Spinal cord (tissue), 10 donors: ENCODE data around the gene TMEM98. TPM values are rescaled to one million over a fixed set of nuclear protein-coding genes. Genes with fewer than 3 reads are reported as not detected.
A peak's percentile ranks its signal among the peaks of the same experiment; 100 is the strongest.
"Not testable (repeated sequence)": the region's sequence is repeated elsewhere in the genome, so short reads cannot be mapped to it uniquely, and the experiment has no call there.

ENCODE experiments used
- DNase-seq, 6 donors: peaks; one replicate each; pipeline versions ENCODE4 v3.0.0 to v3.0.0-alpha.2; 2013 to 2015; ENCODE audit warnings: low spot score in 6 of 6, low read depth in 4 of 6
- H3K27ac ChIP-seq: one replicate; pipeline ENCODE4 v1.5.1; 2013; ENCODE audit warnings: low read depth, low read length, control low read depth
- H3K27me3 ChIP-seq: one replicate; pipeline ENCODE4 v1.6.1; 2013; ENCODE audit warnings: low read length; ENCODE audit not compliant: control insufficient read depth, insufficient read depth
- H3K36me3 ChIP-seq: one replicate; pipeline ENCODE4 v1.6.1; 2013; ENCODE audit warnings: low read length; ENCODE audit not compliant: control insufficient read depth, insufficient read depth
- H3K4me1 ChIP-seq: one replicate; pipeline ENCODE4 v1.6.1; 2013; ENCODE audit warnings: low read length; ENCODE audit not compliant: control insufficient read depth, insufficient read depth
- H3K4me3 ChIP-seq: one replicate; pipeline ENCODE4 v1.5.1; 2013; ENCODE audit warnings: low read depth, low read length, control low read depth
- H3K9me3 ChIP-seq: one replicate; pipeline ENCODE4 v1.6.1; 2013; ENCODE audit warnings: low read length; ENCODE audit not compliant: control insufficient read depth, insufficient read depth
- WGBS: methylation state at CpG from one replicate; pipeline ENCODE4 v1.1.5; 2013; ENCODE audit warnings: missing lambda C conversion rate; ENCODE audit not compliant: insufficient coverage; 5-methylcytosine and 5-hydroxymethylcytosine counted together
- polyA plus RNA-seq, 2 donors: library from polyadenylated mRNA; unstranded; fragments of 120-200 nt; gene quantifications; one replicate each; pipeline ENCODE4 v1.2.1, GENCODE V29; 2013; ENCODE audit not compliant: insufficient read length in 2 of 2
- total RNA-seq, 2 donors: library from RNA; depleted of rRNA in 1 of 2; stranded (reverse); fragments of 120-200 nt in 1 of 2; fragments of >200 nt in 1 of 2; gene quantifications; one replicate each; pipeline versions ENCODE4 v1.2.3 to v1.2.4, GENCODE V29; 2013 to 2014
- donor health status: healthy.

The TMEM98 gene
- total and polyA plus RNA-seq, 4 donors = 62.7 to 102 (median 79.4) TPM

- H3K36me3 ChIP-seq = no peaks in the 10 kb centered on the region
- H3K4me1 ChIP-seq = peaks cover 16% of the 10 kb centered on the region
- WGBS = 89% methylated on average over 4 of the region's 5 CpGs
- no peak for DNase-seq
- no peaks in the 10 kb centered on the region for H3K9me3 ChIP-seq
- H3K27ac ChIP-seq = no peak overlapping the region
- no peak overlapping the region for H3K4me3 ChIP-seq
- no peaks in the 10 kb centered on the region for H3K27me3 ChIP-seq
These were observed 1.8 kb upstream of the TMEM98 start for GRCh38 chr17:32926183-32926582.

- H3K9me3 ChIP-seq, DNase-seq, H3K4me3 ChIP-seq, H3K27ac ChIP-seq, H3K27me3 ChIP-seq, H3K36me3 ChIP-seq: not testable (repeated sequence)
- peaks cover 16% of the 10 kb centered on the region for H3K4me1 ChIP-seq
- WGBS = 100% methylated on average over 3 of the region's 8 CpGs
These were observed 1.2 kb upstream of the TMEM98 start for GRCh38 chr17:32926789-32927188.

- 34% methylated on average over 9 of the region's 11 CpGs for WGBS
- Histone ChIP-seq H3K27me3 (no peaks in the 10 kb centered on the region), H3K9me3 (no peaks in the 10 kb centered on the region), H3K36me3 (peaks cover 6% of the 10 kb centered on the region), H3K4me3 (peak overlapping the region; percentile 24), H3K4me1 (peaks cover 16% of the 10 kb centered on the region), H3K27ac (no peak overlapping the region)
- peak in 1 of 6 donors; percentile 11 for DNase-seq
These were observed 691 bp upstream of the TMEM98 start for GRCh38 chr17:32927201-32927723.

GRCh38 chr17:32928586-32929535 lies 908 bp downstream of the TMEM98 start:
- Histone ChIP-seq H3K4me3 (peak overlapping the region; percentile 52), H3K27me3 (no peaks in the 10 kb centered on the region), H3K36me3 (peaks cover 12% of the 10 kb centered on the region), H3K9me3 (no peaks in the 10 kb centered on the region), H3K4me1 (peaks cover 16% of the 10 kb centered on the region), H3K27ac (peak overlapping the region; percentile 47)
- 17% methylated on average over 16 of the region's 19 CpGs for whole genome bisulfite sequencing
- DNase-seq = peak in 2 of 6 donors; percentile 49 to 58

GRCh38 chr17:32929588-32929987 lies 1.6 kb downstream of the TMEM98 start:
- WGBS = 23% methylated on average over 2 of the region's 2 CpGs
- Histone ChIP-seq H3K4me1 (peaks cover 16% of the 10 kb centered on the region), H3K9me3 (no peaks in the 10 kb centered on the region), H3K36me3 (peaks cover 12% of the 10 kb centered on the region), H3K4me3 (peak overlapping the region; percentile 52), H3K27me3 (no peaks in the 10 kb centered on the region), H3K27ac (no peak overlapping the region)
- DNase-seq = no peak

GRCh38 chr17:32930512-32930911 lies 2.6 kb downstream of the TMEM98 start:
- WGBS = 100% methylated on average over 1 of the region's 1 CpG
- no peaks in the 10 kb centered on the region for H3K27me3 ChIP-seq
- no peak overlapping the region for H3K4me3 ChIP-seq
- H3K36me3 ChIP-seq = peaks cover 12% of the 10 kb centered on the region
- H3K9me3 ChIP-seq = no peaks in the 10 kb centered on the region
- peaks cover 16% of the 10 kb centered on the region for H3K4me1 ChIP-seq
- H3K27ac ChIP-seq = no peak overlapping the region
- DNase-seq = no peak

- H3K27ac ChIP-seq = no peak overlapping the region
- DNase-seq = no peak
- H3K4me3 ChIP-seq = no peak overlapping the region
- no peaks in the 10 kb centered on the region for H3K27me3 ChIP-seq
- WGBS = 100% methylated on average over 1 of the region's 1 CpG
- H3K9me3 ChIP-seq = no peaks in the 10 kb centered on the region
- H3K36me3 ChIP-seq = peaks cover 20% of the 10 kb centered on the region
- H3K4me1 ChIP-seq = peaks cover 24% of the 10 kb centered on the region
These were observed 3.7 kb downstream of the TMEM98 start for GRCh38 chr17:32931686-32932085.

GRCh38 chr17:32933881-32934280 lies 5.9 kb downstream of the TMEM98 start:
- Histone ChIP-seq H3K4me1 (peaks cover 20% of the 10 kb centered on the region), H3K27ac (no peak overlapping the region), H3K4me3 (no peak overlapping the region), H3K27me3 (no peaks in the 10 kb centered on the region), H3K9me3 (no peaks in the 10 kb centered on the region), H3K36me3 (peaks cover 26% of the 10 kb centered on the region)
- WGBS = 94% methylated on average over 2 of the region's 2 CpGs
- DNase-seq = no peak

GRCh38 chr17:32935726-32936125 lies 7.8 kb downstream of the TMEM98 start:
- no peaks in the 10 kb centered on the region for H3K9me3 ChIP-seq
- H3K36me3 ChIP-seq = peaks cover 33% of the 10 kb centered on the region
- H3K4me1 ChIP-seq = peaks cover 18% of the 10 kb centered on the region
- H3K27me3 ChIP-seq = no peaks in the 10 kb centered on the region
- WGBS = 60% methylated on average over 1 of the region's 2 CpGs
- DNase-seq = no peak
- H3K27ac ChIP-seq = no peak overlapping the region
- no peak overlapping the region for H3K4me3 ChIP-seq
